Measurements from ENCODE around the gene GTF3C5. TPM values are rescaled to one million over a fixed set of nuclear protein-coding genes. Genes with fewer than 3 reads are reported as not detected.

The GTF3C5 gene
- total RNA-seq, 2 donors from 2014 or later = 89.7 to 94.6 TPM

DNA sequence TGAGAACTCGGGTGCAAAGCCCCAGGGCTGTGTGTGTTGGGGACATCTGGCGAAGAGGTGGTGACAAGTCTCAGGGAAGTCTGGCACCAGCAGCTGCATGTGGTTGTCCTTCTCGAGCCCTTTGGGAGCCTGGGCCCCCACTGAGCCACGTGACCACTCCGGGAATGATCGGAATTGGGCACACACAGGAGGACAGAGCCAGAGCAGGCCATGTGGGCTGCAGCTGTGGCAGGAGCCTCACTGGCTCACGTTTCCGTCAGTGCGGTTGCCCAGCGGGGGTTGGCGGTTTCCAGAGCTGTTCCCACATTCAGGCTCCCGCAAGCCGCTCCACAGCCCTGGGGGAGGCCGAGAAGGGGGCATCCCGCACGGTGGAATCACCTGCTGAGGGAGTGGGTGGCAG is 24.2 kb downstream of the GTF3C5 start:
- Mint-ChIP-seq H3K4me1 (peaks cover 13% of the 10 kb centered on the region), H3K9me3 (no peaks in the 10 kb centered on the region), H3K27me3 (ENCODE audit: insufficient read depth) (peaks cover 14% of the 10 kb centered on the region), H3K27ac (no peak overlapping the region), H3K4me3 (no peak overlapping the region), H3K36me3 (ENCODE audit: low read depth) (peaks cover 68% of the 10 kb centered on the region)
- WGBS, 2 experiments (ENCODE audit: insufficient coverage in 1 of 2, insufficient read length in 1 of 2) = 92 to 94% methylated on average over 16 of the region's 16 CpGs
- Histone ChIP-seq H3K4me1 (ENCODE audit: control insufficient read depth, insufficient read depth, low read length) (no peaks in the 10 kb centered on the region), H3K36me3 (ENCODE audit: control insufficient read depth, insufficient read depth, low read length) (peaks cover 61% of the 10 kb centered on the region), H3K9me3 (ENCODE audit: control insufficient read depth, low read length) (no peaks in the 10 kb centered on the region), H3K27me3 (ENCODE audit: control insufficient read depth, insufficient read depth, low read length, poor library complexity, severe bottlenecking) (no peaks in the 10 kb centered on the region), H3K27ac (ENCODE audit: low read depth, low read length) (no peak overlapping the region), H3K4me3 (ENCODE audit: low read length) (no peak overlapping the region), H3K9ac (ENCODE audit: extremely low read depth, low read length, poor library complexity, severe bottlenecking) (no peak overlapping the region)
- no peak for DNase-seq
- TF ChIP-seq, protein P1, sequence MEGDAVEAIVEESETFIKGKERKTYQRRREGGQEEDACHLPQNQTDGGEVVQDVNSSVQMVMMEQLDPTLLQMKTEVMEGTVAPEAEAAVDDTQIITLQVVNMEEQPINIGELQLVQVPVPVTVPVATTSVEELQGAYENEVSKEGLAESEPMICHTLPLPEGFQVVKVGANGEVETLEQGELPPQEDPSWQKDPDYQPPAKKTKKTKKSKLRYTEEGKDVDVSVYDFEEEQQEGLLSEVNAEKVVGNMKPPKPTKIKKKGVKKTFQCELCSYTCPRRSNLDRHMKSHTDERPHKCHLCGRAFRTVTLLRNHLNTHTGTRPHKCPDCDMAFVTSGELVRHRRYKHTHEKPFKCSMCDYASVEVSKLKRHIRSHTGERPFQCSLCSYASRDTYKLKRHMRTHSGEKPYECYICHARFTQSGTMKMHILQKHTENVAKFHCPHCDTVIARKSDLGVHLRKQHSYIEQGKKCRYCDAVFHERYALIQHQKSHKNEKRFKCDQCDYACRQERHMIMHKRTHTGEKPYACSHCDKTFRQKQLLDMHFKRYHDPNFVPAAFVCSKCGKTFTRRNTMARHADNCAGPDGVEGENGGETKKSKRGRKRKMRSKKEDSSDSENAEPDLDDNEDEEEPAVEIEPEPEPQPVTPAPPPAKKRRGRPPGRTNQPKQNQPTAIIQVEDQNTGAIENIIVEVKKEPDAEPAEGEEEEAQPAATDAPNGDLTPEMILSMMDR (conservative IDR thresholded peaks at IDR 0.05) = no peak

GRCh38 chr9:133055788-133056420 is 25.1 kb downstream of the GTF3C5 start:
- no peak overlapping the region for H3K27ac Mint-ChIP-seq

DNA sequence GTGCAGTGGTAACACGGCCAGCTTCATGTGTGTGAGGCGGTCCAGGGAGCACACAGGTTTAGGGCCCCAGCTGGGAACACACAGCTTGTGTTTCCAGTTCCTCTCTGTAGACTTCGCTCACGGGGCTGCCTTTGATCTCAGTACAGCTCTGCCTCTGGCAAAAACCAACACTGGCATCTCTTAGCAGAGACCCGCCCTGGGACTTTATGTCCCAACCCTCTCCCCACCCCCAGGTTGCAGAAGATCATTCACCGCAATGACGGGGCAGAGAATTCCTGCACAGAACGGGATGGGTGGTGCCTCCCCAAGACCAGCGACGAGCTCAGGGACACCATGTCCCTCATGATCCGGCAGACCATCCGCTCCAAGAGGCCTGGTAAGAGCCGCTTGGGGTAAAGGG is 25.7 kb downstream of the GTF3C5 start:
- Mint-ChIP-seq H3K4me3 (no peak overlapping the region), H3K4me1 (peaks cover 19% of the 10 kb centered on the region), H3K27me3 (ENCODE audit: insufficient read depth) (peaks cover 14% of the 10 kb centered on the region), H3K27ac (no peak overlapping the region), H3K36me3 (ENCODE audit: low read depth) (peaks cover 57% of the 10 kb centered on the region), H3K9me3 (no peaks in the 10 kb centered on the region)
- TF ChIP-seq, protein P1 (conservative IDR thresholded peaks at IDR 0.05) = no peak
- no peaks in the 10 kb centered on the region for H3K27me3 ChIP-seq (ENCODE audit: control insufficient read depth, insufficient read depth, low read length, poor library complexity, severe bottlenecking)
- no peak overlapping the region for H3K9ac ChIP-seq (ENCODE audit: extremely low read depth, low read length, poor library complexity, severe bottlenecking)
- 94% methylated on average over 9 to 13 of the region's 13 CpGs for WGBS, 2 experiments (ENCODE audit: insufficient coverage in 1 of 2, insufficient read length in 1 of 2)
- no peak for DNase-seq
- no peaks in the 10 kb centered on the region for H3K9me3 ChIP-seq (ENCODE audit: control insufficient read depth, low read length)
- no peak overlapping the region for H3K4me3 ChIP-seq (ENCODE audit: low read length)
- peaks cover 6% of the 10 kb centered on the region for H3K4me1 ChIP-seq (ENCODE audit: control insufficient read depth, insufficient read depth, low read length)
- no peak overlapping the region for H3K27ac ChIP-seq (ENCODE audit: low read depth, low read length)
- peaks cover 46% of the 10 kb centered on the region for H3K36me3 ChIP-seq (ENCODE audit: control insufficient read depth, insufficient read depth, low read length)

More at GRCh38 chr9:133055788-133056420, 25.1 kb downstream of the GTF3C5 start:
- Histone ChIP-seq H3K27ac (ENCODE audit: low read depth, low read length) (no peak overlapping the region), H3K36me3 (ENCODE audit: control insufficient read depth, insufficient read depth, low read length) (peaks cover 52% of the 10 kb centered on the region), H3K9me3 (ENCODE audit: control insufficient read depth, low read length) (no peaks in the 10 kb centered on the region), H3K4me3 (ENCODE audit: low read length) (no peak overlapping the region), H3K4me1 (ENCODE audit: control insufficient read depth, insufficient read depth, low read length) (peaks cover 2% of the 10 kb centered on the region), H3K9ac (ENCODE audit: extremely low read depth, low read length, poor library complexity, severe bottlenecking) (no peak overlapping the region), H3K27me3 (ENCODE audit: control insufficient read depth, insufficient read depth, low read length, poor library complexity, severe bottlenecking) (no peaks in the 10 kb centered on the region)
- H3K36me3 Mint-ChIP-seq (ENCODE audit: low read depth) = peaks cover 64% of the 10 kb centered on the region
- H3K4me3 Mint-ChIP-seq = no peak overlapping the region
- H3K27me3 Mint-ChIP-seq (ENCODE audit: insufficient read depth) = peaks cover 14% of the 10 kb centered on the region
- no peak for DNase-seq
- no peaks in the 10 kb centered on the region for H3K9me3 Mint-ChIP-seq
- TF ChIP-seq, protein P1 (conservative IDR thresholded peaks at IDR 0.05) = no peak
- H3K4me1 Mint-ChIP-seq = peaks cover 16% of the 10 kb centered on the region
- 95 to 97% methylated on average over 17 of the region's 17 CpGs for WGBS, 2 experiments (ENCODE audit: insufficient coverage in 1 of 2, insufficient read length in 1 of 2)

All from endodermal cell (in vitro differentiated cells).